DMS153 treated with DMSO at 0.1 percent for 48 hours (cell line): ENCODE results near the gene GINS2.

Experiments
- DNase-seq: peaks from one replicate; lab custom pipeline; 2025; ENCODE audit not compliant: unreplicated experiment; lab: John Stamatoyannopoulos, UW

GINS2 gene

GRCh38 chr16:85716022-85716679 lies 27.4 kb upstream of the GINS2 start:
- no peak for DNase-seq

DNA sequence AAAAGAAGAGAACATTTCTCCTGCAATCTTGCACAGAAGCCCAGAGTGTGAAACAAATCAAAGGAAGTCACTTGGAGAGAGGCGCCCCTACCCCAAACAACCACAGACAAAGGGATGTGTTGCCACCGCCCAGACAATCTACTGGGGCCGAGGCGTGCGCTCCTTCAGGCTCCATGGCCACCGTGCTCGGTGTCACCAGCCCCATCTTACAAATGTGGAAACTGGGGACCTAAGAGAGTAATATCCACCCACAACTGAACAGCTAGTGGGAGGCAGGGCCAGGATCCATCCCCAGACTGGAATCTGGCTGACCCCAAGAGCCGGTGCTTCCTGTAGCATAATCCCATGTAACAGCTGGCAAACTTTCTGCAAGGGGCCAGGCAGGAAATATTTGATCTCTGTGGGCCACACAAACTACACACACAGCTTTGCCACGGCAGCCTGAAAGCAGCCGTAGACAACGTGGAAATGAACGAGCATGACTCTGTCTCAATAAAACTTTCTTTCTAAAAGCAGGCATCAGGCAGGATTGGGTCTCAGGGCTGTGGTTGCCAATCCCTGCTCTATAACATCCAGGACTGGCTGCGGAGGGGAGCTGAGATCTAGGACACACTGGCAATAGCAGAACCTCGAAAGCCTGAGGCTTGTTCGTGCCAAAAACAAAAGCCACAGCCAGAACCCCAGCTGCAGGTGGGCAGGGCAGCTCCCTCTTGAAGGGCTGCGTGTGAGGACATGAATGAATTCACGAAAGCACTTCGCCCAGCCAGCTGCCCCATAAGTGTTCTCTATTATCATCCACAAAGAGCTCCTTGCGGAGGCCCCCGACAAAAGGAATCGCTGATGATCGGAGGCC lies 26.6 kb upstream of the GINS2 start:
- peak; percentile 91 for DNase-seq

GRCh38 chr16:85712801-85713200 lies 24.0 kb upstream of the GINS2 start:
- no peak for DNase-seq

GRCh38 chr16:85711982-85712587 lies 23.3 kb upstream of the GINS2 start:
- no peak for DNase-seq

- peak; percentile 55 for DNase-seq
Observed at GRCh38 chr16:85710732-85711131, 22.0 kb upstream of the GINS2 start.

DNA sequence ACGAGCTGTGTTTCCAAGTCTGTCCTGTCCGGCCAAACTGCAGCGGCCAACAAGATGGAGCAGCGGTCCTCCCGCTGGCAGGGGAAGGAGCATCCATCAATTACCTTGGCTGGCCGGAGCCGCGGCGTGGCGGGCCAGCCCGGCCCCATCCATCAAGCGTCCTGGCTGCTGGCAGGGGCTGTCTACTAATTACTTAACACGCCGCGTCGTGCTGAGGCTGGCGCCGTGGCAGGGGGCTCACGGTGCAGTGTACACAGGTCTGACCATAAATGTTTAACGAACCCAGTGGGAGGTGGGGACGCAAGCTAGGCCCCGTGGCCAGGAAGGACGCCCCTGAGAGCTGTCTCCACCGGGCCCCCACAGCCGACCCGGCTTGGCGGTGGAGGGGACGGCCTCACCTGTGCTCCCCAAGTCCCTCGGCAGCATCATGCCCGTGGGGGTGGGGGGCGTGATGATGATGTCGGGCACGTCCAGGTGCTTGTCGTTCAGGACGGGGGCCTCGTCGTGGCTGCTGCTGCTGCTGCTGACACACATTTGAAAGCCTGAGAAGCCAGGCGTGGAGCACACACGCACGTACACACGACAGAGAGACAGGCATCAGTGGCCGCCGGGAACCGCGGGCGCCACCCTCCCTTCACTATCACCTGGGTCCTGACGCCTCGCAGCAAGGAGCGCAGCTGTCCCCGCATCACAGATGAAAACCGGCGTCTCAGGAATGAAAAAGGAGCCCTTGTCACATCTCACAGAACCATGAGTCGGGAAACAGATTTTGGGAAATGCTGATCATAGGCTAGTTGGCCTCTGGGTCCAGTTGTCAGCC lies 21.2 kb upstream of the GINS2 start:
- peak; percentile 40 for DNase-seq

- DNase-seq, result no peak
Observed at GRCh38 chr16:85708338-85708737, 19.6 kb upstream of the GINS2 start.

DNA sequence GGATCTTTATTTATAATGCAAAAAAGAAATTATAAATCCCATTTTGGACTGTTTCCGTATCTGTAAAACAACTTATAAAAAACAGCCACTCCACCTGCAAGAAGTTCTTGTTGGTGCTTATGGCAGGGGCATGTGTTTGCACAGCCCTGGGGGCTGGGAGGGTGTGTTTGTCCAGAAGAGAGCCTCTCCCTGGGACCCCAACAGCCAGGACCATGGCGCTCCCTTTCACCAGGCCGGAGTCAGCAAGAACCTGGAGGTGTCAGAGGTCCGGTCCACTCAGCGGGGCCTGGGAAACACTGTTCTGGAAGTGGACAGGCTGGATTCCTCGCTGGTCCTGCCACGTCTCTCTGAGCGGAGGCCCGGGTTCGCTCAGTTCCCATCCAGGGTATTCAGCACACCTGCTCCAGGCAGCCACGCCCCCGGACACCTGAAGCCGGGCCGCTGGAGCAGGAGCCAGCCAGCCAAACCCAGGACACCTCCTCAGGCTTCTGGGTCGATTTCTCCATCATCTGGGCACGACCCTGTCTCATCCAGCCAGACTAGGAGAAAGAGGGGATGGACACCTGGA lies 18.9 kb upstream of the GINS2 start:
- peak; percentile 28 for DNase-seq

- no peak for DNase-seq
Observed at GRCh38 chr16:85706449-85707034, 17.8 kb upstream of the GINS2 start.

- DNase-seq, result no peak
Observed at GRCh38 chr16:85704900-85705846, 16.4 kb upstream of the GINS2 start.

- DNase-seq, result no peak
Observed at GRCh38 chr16:85704011-85704410, 15.3 kb upstream of the GINS2 start.

DNA sequence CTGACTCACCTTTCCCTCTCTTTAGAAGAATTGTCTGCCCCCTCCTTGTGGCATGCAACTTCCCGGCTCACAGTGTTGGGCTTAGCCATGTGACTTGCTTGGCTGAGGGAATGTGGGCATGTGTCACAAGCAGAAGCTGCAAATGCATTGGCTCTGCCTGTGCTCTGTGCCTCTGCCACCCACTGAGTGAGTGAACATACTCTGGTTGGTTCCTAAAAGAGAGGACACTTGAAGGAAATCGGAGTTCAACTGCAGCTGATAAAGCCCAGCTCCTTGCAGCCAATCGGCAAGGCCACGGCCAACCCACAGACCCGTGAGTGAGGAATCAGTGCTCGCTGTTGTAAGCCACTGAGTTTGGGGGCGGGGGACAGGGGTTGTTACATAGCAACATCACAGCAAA lies 10.9 kb upstream of the GINS2 start:
- no peak for DNase-seq

- no peak for DNase-seq
Observed at GRCh38 chr16:85698935-85699558, 10.3 kb upstream of the GINS2 start.

DNA sequence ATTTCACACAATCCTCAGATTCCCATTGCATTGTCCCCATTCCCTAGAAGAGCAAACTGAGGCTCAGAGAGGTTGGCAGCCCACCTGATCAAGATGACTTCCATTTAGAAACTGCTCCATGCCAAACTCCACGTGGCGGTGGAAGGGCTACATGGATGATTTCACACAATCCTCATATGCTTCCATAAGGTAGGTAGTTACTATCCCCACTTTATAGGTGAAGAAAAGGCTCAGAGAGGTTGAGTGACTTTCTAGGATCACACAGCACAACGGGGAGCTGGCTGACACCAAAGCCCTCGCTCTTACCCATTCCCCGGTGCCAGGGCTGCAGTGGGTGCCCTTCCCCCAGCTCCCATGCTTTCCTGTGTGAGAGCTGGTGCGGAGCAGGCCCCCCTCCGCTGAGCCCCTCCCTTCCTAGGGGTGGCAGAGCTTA lies 9.7 kb upstream of the GINS2 start:
- DNase-seq, result no peak

DNA sequence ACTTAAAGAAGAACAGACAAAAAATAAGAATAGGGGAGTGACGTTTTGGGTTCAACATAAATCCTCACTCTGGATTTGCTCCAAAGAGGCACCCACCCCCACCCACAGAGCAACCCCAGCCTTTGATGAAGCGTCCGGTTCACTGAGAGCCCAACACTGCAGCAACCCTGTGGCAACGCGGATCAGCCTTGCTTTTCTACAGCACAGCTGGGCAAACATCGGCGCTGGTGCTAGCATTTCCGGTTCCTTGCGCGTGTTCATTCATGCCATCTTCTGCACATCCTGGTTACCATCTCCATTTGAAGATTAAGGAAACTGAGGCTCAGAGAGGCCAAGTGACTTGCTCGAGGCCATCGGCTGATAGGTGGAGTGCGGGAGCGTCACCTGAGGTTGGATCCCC lies 8.7 kb upstream of the GINS2 start:
- DNase-seq, result peak; percentile 77

DNA sequence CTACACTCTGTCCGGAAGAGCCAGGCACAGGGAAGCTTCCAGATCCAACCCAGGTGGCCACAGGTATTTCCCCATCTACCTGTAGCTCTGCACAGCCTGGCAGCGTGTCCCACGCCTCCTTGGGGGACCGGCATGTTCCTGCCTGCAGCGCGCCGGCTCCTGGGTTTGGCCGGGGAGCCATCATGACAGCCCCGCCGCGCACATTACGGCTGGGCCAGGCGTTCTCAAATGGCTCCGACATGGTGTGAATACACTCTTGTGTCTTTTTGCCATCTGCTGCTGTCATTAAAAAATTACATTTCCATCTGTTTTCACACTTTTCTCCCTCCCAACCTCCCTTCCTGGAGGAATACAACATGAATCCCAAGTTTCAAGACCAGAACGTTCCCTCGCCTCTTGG lies 8.0 kb upstream of the GINS2 start:
- no peak for DNase-seq

- no peak for DNase-seq
Observed at GRCh38 chr16:85695196-85696128, 6.7 kb upstream of the GINS2 start.
